Measurements from ENCODE around the gene PRRG2.

- no peak for TF ChIP-seq CTCF (IDR thresholded peaks at IDR 0.05)
- TF ChIP-seq MXI1 (IDR thresholded peaks at IDR 0.05; ENCODE audit: low read depth, low read length), result no peak
- TF ChIP-seq POLR2AphosphoS5 (IDR thresholded peaks at IDR 0.05; ENCODE audit: low read depth, low read length), result no peak
- no peak for TF ChIP-seq EP300 (IDR thresholded peaks at IDR 0.05; ENCODE audit: borderline replicate concordance in 1 of 2, low read depth in 1 of 2, low read length in 1 of 2)
Observed at GRCh38 chr19:49534632-49535385, 46.3 kb upstream of the PRRG2 start.

Measured in SK-N-SH (cell line).